ENCODE results near the gene PMIS2.

Gene PMIS2

GRCh38 chr19:35633727-35634440, 47.9 kb downstream of the PMIS2 start:
- DNase-seq = no peak

GRCh38 chr19:35636651-35637050, 50.7 kb downstream of the PMIS2 start:
- no peak for DNase-seq

All from right kidney (tissue), 1 donor.